ENCODE results near the gene SLC29A1.
A peak's percentile ranks its signal among the peaks of the same experiment; 100 is the strongest.

SLC29A1 gene

DNA sequence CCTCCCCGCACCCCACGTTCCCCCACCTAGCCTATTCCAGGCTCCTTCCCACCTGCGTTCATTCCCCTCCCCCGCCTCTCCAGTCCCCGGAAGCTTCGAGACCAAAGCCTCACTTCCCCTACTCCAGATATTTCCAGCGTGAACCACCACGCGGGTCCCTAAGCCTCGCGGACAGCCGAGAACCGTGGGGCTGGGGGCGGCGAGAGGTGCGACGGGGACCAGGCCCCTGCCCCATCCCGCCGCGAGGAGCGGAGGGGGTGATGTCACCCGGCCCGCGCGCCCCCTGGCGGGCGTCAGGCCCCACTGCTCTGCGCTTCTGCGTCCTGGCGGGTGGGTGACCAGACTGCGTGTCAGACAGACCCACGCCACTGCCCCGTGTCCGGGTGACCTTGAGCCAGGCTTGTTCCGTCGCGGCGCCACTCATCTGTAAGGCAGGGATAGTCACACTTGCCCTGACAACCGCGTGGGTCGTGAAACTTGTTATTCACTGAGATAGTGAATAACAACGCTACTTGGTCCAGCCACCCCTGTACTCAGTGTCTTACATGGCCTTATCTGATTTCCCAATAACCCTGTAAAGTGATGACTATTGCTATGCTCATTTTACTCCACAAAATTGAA is 14.5 kb downstream of the SLC29A1 start:
- peak in 1 of 2 experiments; percentile 54 for DNase-seq

DNA sequence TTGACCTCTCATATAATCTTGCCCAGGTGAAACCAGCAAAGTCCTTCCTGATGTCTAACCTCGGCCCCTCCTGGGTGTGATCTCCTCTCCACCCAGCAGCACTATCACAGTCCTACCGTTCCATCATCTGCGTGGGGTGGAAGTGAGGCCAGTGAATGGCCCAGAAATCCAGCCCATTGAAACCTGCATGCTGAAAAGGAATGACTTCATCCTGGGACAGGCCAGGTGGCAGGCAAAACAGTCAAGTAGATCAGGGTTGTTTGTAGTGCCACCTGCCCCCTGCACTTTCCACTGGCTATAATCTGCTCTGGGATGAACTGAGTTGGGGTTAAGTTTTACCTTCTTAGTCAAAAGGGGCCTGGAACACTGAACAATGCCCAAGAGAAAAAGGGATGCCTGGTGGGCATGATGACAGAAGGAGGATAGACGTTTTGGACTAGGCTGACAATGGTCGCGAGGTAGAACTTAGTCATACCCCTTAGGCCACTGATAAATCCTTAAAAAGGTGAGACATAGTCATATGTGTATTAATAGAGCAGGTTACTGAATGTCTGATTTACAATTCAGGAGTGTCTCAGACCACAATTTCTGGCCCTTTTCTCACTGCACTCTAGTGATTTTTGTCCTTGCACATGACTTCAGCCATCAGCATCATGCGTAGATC is 15.4 kb downstream of the SLC29A1 start:
- DNase-seq = no peak

DNA sequence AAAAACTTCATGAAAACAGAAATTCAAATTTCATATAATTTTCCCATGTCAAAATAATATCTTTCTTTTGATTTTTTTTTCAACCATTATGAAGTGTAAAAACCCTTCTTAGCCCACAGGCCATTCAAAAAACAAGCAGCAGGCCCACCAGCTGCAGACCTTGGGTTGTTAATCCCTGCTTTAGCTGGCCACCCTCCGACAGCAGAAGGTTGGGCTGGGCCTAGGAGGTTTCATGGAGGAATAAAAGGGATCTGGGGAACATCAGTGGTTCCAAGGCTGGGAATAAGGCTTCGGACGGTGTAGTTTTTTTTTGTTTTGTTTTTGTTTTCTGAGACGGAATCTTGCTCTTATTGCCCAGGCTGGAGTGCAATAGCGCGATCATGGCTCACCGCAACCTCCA is 19.9 kb downstream of the SLC29A1 start:
- no peak for DNase-seq

DNA sequence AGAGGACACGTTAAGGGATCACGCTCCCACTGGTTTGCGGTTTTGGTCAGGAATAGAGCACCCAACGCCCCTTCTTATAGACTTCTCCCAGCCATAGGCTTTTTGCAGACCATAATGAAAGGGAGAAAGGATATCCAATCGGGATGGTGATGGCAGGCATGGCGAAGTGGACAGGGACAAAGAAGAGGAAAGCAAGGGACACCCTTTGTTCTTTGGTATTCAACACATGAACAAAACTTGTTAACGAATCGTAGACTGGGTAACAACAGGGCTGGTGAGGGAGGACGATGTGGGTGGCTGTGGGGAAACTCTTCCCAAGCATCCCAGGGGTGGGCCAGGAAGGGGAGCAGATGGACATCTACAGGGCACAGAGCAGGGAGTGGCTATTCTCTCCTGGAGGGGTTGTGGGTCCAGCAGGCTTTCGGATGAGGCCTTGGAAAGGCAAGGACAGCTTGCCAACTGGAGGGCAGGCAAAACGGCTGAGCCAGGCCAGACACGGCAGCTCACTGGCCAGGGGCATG is 22.1 kb downstream of the SLC29A1 start:
- no peak for DNase-seq

DNA sequence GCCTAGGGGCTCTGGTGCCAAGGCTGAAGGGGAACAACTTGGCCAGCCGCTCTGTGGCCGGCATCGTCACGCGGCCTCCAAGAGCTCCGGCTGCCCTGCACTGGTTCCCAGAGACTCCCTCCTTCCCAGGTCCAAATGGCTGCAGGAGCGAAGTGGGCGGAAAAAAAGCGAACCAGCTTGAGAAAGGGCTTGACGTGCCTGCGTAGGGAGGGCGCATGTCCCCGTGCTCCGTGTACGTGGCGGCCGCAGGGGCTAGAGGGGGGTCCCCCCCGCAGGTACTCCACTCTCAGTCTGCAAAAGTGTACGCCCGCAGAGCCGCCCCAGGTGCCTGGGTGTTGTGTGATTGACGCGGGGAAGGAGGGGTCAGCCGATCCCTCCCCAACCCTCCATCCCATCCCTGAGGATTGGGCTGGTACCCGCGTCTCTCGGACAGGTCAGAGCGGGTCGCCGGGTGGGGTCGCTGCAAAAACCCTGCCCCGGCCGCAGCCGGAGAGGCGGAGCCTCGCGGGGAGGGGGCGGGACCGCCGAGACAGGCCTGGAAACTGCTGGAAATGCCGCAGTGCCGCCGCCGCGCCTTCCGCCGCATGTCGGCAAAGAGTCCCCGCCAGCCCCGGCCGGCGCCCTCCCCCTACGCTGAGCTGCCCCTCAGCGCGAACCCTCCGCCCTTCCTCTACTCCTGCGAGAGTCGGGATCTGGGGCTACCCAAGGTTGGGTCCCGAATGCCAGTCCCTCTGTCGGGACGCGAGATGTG is 22.7 kb downstream of the SLC29A1 start:
- peak; percentile 76 to 83 for DNase-seq

DNA sequence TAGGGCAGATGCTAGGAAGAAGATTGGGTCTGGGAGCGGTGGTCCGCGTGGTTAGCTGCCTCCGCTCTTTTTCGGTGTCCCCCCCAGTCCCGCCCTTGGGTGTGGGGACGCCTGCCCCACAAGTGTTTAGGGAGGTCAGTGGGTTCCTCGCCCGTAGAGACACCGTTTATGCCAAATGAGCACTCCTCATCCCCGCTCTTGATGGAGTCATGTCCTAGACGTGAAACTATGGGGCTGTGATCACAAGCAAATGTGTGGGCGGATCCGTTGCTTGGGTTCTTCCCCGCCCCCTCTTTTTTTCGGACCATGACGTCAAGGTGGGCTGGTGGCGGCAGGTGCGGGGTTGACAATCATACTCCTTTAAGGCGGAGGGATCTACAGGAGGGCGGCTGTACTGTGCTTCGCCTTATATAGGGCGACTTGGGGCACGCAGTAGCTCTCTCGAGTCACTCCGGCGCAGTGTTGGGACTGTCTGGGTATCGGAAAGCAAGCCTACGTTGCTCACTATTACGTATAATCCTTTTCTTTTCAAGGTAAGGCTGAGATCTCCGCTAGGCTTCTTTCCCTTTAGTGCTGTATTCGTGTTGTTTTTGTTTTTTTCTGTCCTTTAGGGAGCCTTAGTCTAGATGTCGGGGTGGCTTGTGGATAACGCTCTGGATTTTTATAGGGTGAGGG is 23.4 kb downstream of the SLC29A1 start, which contains the start of gene HSP90AB1:
TSS of gene HSP90AB1 (plus strand) at position 439 of the 675 bp plus-strand sequence. CDS start 1,529 bp downstream, outside the sequence.
- peak; percentile 77 to 97 for DNase-seq

DNA sequence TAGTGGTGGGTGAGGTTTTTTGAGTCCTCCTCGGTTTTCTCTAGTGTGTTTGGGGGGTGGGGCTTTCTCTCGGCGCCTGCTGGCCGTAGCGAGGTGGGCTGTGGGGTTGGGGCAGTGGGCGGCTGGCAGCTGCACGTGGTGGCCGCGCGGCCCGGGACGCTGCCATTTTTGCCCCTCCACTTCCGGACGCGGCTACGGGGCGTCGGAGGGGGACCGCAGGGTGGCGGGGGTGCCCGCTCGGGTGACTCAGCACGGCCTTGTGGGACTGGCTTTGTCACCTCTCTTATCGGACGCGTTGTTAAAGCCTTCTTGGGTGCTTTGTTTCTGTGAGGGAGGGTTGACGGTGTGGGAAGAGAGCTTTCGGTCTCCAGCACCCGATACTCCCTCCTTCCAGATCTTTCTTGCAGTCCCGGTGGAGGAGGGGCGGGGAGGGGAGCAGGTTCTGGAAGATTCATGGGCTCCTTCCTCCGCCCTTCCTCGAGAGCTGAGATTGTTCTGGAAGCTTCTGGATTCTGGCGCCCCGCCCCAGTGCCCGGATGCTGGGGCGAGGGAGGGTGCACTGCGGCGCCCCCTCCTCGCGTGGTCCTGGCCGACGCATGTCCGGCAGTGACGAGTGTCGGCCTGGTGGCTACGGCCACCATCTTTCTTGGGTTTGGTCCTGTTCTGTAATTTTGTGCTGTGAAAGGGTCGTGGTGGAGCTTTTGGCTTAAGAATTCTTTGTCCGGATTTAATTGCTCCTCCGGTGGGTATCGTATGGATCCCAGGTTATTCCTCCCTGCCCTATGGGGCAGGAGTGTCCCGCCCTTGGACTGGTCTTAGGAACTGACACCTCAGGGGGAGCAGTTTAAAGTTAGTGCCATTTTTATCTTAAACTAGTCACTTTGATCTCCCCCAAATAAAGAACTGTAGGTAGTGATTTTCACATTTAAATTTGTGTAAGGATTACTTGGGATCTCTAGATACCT is 24.2 kb downstream of the SLC29A1 start:
- DNase-seq = no peak

DNA sequence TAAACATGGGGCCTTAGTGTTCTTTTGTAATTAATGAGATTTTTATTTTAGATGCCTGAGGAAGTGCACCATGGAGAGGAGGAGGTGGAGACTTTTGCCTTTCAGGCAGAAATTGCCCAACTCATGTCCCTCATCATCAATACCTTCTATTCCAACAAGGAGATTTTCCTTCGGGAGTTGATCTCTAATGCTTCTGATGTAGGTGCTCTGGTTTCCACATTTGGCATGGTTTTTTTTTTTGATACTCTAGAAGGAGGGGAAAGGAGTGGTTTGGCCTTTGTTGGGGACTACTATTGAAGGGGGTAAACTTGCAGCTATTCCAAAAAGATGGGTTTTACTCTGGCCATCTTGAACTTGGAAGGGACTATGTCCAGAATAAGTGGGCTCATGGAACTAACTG is 25.2 kb downstream of the SLC29A1 start:
- no peak for DNase-seq

DNA sequence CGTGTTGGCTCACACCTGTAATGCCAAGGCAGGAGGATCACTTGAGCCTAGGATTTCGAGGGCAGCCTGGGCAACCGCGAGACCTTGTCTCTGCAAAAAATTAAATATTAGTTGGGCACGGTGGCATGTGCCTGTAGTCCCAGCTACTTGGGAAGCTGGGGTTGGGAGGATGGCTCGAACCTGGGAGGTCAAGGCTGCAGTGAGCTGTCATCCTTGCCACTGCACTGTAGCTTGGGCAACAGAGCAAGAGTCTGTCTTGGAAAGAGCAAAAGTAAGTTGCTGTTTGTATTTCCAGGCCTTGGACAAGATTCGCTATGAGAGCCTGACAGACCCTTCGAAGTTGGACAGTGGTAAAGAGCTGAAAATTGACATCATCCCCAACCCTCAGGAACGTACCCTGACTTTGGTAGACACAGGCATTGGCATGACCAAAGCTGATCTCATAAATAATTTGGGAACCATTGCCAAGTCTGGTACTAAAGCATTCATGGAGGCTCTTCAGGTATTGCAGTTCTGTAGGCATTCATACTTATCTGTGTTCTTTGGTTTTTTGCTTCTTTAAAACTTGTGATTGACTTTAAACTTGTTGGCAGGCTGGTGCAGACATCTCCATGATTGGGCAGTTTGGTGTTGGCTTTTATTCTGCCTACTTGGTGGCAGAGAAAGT is 25.8 kb downstream of the SLC29A1 start:
- DNase-seq = no peak

DNA sequence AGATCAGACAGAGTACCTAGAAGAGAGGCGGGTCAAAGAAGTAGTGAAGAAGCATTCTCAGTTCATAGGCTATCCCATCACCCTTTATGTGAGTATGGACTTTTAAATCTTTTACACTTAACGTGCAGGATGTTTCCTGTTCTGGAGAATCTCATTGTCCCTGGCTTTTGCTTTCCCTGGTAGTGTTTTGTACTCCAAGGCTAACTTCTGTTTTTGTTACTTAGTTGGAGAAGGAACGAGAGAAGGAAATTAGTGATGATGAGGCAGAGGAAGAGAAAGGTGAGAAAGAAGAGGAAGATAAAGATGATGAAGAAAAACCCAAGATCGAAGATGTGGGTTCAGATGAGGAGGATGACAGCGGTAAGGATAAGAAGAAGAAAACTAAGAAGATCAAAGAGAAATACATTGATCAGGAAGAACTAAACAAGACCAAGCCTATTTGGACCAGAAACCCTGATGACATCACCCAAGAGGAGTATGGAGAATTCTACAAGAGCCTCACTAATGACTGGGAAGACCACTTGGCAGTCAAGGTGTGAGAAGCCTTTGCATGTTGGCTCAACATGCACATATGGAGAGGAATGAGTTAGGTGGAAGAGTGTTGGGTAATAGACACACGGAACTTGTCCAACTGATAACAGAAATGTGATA is 26.8 kb downstream of the SLC29A1 start:
- DNase-seq = no peak

DNA sequence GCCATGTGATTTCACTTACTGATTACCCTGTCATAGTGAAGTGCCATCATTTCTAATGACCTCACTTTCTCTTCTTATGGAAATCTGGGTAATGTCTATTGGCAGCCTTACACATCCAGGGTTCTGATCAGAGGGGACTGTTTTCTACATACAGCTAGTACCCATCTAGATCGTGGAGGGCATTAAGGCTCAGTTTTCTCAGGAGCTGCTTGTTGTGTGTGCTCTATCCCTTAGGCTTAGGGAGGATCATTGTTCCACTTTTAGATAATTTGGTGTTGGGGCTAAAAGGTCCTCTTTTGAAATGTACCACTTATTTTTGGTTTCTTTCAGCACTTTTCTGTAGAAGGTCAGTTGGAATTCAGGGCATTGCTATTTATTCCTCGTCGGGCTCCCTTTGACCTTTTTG is 27.3 kb downstream of the SLC29A1 start:
- DNase-seq = no peak

DNA sequence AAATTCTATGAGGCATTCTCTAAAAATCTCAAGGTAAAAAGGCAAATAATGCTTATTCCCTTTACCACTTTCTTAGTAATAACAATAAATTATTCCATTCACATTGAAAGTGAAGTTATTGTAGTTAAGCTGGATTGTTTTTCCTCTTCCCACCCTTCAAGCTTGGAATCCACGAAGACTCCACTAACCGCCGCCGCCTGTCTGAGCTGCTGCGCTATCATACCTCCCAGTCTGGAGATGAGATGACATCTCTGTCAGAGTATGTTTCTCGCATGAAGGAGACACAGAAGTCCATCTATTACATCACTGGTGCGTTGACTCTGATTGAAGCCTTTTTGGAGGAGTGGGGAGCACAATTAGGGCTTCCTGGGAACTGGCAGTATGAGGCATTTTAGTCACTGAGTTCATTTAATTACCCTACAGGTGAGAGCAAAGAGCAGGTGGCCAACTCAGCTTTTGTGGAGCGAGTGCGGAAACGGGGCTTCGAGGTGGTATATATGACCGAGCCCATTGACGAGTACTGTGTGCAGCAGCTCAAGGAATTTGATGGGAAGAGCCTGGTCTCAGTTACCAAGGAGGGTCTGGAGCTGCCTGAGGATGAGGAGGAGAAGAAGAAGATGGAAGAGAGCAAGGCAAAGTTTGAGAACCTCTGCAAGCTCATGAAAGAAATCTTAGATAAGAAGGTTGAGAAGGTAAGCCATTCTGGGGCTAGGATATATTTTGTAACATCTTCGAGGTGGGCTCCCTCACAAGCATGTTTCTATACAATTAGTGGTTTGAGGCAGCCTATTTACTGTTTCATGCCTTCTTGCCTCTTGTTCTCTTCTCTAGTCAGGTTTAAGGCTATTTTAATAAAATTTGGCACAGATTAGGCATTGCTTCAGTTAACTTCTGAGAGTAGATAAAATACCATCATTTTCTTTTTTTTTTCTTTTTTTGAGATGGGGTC is 28.5 kb downstream of the SLC29A1 start:
- DNase-seq = no peak

DNA sequence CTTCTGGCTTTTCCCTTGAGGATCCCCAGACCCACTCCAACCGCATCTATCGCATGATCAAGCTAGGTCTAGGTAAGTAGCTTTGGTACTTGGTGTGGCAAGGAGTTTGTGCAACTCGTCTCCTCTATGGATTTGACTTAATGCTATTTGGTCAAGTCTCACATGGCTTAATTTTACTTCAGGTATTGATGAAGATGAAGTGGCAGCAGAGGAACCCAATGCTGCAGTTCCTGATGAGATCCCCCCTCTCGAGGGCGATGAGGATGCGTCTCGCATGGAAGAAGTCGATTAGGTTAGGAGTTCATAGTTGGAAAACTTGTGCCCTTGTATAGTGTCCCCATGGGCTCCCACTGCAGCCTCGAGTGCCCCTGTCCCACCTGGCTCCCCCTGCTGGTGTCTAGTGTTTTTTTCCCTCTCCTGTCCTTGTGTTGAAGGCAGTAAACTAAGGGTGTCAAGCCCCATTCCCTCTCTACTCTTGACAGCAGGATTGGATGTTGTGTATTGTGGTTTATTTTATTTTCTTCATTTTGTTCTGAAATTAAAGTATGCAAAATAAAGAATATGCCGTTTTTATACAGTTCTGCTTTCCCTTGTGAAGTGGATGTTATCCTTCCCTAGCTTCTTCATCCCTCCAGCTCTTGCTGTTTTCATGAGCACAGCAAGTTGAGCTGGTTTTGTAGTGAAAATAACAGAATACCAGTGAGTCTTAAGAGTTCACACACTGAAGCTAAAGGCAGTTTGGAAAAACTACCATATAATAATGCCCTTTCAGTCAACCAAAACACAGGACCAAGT is 30.1 kb downstream of the SLC29A1 start:
- no peak for DNase-seq

DNA sequence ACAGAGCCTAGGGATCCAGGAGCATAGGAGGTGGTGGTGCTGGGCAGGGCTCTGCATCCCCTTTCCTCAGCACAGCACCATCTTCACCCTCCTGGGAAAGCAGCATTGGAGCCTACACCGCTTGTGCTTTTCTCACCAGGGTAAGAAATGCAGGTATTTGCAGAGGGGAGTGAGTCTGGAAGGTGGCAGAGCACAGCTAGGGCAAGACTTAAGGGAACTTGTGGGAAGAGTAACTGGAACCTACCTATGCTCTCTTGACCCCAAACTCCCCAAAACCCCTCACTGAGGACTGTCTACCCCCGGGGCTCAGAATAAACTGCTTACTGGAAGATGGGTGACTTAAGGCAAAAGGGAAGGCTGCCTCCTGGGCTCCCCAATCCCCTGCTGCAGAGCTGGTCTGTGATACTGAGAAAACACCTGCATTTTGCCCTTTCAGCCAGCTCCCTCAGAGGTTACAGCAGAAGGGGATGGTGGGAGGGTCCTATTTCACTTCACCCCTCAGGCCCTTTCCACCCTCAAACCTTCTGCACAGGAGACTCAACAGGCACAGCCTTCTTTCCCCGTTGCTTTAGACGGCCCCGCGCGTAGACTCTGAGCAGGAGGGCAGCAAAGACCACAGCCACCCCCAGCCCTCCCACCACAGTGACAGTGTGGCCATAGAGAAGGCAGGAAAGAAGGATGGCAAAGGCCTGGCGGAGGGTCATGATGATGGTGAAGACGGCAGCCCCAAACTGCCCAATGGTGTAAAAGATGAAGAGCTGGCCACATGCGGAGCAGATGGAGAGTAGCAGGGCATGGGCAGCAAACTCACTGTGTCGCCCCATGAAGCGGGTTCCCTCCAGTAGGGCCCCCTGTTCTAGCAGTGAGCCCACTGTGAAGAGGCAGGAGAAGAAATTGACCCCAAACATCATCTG is 31.1 kb downstream of the SLC29A1 start:
- no peak for DNase-seq

DNA sequence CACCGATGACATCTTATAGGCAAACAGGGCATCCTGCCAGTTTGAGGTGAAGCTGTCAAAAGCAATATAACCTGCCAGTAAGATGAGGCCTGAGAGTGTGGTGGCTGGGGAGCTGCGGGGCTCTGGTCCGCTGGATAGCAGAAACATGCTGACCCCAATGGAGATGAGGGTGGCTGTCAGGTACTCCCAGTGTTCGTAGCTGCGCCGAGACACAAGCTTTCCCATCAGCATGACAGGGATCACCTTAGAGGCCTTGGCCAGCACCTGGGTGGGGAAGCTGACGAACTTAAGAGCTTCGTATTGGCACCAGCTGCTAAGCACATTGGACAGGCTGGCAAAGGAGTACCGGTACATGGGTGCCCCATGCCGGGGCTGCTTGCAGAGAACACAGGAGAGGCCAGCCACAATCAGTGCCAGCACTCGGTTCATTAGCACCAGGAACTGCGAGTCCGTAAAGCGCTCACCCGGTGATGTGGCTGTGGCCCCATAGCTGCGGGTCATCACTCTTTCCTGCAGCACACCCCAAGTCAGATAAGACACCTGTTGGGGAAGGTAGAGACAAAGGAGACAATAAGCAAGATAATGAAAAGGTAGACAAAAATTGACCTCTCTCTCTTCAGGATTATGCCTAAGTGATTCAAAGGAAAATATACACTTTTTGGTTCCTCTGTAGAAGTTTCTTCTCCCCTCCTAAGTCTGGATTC is 31.9 kb downstream of the SLC29A1 start:
- DNase-seq = no peak

DNA sequence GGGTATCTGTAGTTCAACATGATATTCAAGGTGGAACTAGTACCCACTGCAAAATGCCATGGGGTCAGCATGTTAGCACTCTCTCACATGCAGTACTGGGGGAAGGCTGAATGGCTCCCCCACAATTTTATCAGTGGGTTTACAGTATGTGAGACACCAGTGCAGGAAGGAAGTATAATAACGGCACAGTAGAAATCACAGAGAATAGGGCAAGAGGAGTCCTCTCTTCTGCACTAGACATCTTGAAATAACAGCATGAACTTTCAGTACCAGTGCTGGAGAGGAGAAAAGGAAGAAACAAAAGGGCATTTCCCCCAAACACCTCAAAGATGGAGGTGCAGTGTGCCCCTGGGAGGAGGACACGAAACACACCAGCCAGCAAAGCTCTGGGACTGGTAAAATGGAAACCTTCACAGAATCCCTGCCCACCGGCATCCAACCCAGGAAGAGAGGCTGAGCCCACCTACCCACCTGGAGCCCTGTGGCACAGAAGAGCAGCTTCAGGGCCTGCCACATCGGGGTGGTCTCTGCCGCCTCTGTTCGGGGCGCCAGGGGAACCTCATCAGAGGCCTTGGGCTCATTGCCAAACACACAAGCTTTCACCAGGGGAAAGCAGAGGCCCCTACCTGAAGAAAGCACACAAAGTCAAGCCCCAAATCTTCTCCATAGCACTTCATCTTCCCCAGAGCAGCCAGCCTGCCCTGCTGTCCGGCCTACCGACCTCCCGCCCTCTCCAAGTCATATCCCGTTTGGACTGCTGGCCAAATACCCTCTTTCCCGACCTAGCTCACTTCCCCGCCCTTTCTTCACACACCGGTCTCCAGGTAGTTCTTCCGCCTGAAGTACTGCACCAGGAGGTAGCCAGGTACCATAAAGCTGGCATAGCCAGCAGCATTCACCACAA is 32.7 kb downstream of the SLC29A1 start:
- DNase-seq = no peak
